Osteoblast (primary cell): ENCODE results near the gene POU6F1. TPM values are rescaled to one million over a fixed set of nuclear protein-coding genes. Genes with fewer than 3 reads are reported as not detected.
"Not testable (repeated sequence)": the region's sequence is repeated elsewhere in the genome, so short reads cannot be mapped to it uniquely, and the experiment has no call there.

Source experiments
- DNase-seq: peaks from one replicate; pipeline ENCODE4 v3.0.0; 2011; ENCODE audit warnings: low spot score, mixed read lengths; ENCODE audit not compliant: insufficient read length; ENCODE audit errors: missing footprints
- H2AFZ ChIP-seq: 2 replicates; pipeline ENCODE4 v1.6.0; 2011; ENCODE audit warnings: mild to moderate bottlenecking, low read length
- H3K27ac ChIP-seq: 2 replicates; pipeline ENCODE4 v1.5.1; 2011; ENCODE audit warnings: mild to moderate bottlenecking, low read depth, low read length, moderate library complexity
- H3K27me3 ChIP-seq: 2 replicates; pipeline ENCODE4 v1.6.0; 2012; ENCODE audit warnings: mild to moderate bottlenecking, control low read depth, inconsistent platforms, low read length, moderate library complexity; ENCODE audit not compliant: insufficient read depth
- H3K36me3 ChIP-seq: 2 replicates; pipeline ENCODE4 v1.5.1; 2011; ENCODE audit warnings: mild to moderate bottlenecking, low read length, control low read depth, moderate library complexity; ENCODE audit not compliant: insufficient read depth
- H3K4me1 ChIP-seq: 2 replicates; pipeline ENCODE4 v1.5.1; 2011; ENCODE audit warnings: mild to moderate bottlenecking, low read length, control low read depth, moderate library complexity; ENCODE audit not compliant: insufficient read depth
- H3K4me2 ChIP-seq: 2 replicates; pipeline ENCODE4 v1.6.0; 2011; ENCODE audit warnings: mild to moderate bottlenecking, low read length; ENCODE audit not compliant: insufficient read depth
- H3K4me3 ChIP-seq: fragments of 200-600 bp; sonication (generic); 3 replicates; pipeline ENCODE4 v1.5.1; 2012; ENCODE audit warnings: mild to moderate bottlenecking, low read length, inconsistent platforms; ENCODE audit not compliant: insufficient read depth
- H3K79me2 ChIP-seq: 2 replicates; pipeline ENCODE4 v1.6.0; 2012; ENCODE audit warnings: mild to moderate bottlenecking, low read length, control low read depth, inconsistent platforms; ENCODE audit not compliant: insufficient read depth
- H3K9me3 ChIP-seq: 2 replicates; pipeline ENCODE4 v1.5.1; 2011; ENCODE audit warnings: low read depth, low read length, control low read depth
- H4K20me1 ChIP-seq: 2 replicates; pipeline ENCODE4 v1.6.0; 2012; ENCODE audit warnings: mild to moderate bottlenecking, low read length, control low read depth; ENCODE audit not compliant: insufficient read depth
- total RNA-seq: library from RNA; depleted of rRNA; stranded (reverse); fragments of >200 nt; gene quantifications from 2 replicates; pipeline ENCODE4 v1.2.3, GENCODE V29; 2012
- TF ChIP-seq, protein P1 (sequence below): IDR thresholded peaks from 2 replicates; pipeline ENCODE4 v1.5.1; 2011; ENCODE audit warnings: mild to moderate bottlenecking, low read depth, low read length, moderate library complexity; ENCODE audit errors: extremely low read depth

The POU6F1 gene
- total RNA-seq, 1 donor = 7.6 TPM

DNA sequence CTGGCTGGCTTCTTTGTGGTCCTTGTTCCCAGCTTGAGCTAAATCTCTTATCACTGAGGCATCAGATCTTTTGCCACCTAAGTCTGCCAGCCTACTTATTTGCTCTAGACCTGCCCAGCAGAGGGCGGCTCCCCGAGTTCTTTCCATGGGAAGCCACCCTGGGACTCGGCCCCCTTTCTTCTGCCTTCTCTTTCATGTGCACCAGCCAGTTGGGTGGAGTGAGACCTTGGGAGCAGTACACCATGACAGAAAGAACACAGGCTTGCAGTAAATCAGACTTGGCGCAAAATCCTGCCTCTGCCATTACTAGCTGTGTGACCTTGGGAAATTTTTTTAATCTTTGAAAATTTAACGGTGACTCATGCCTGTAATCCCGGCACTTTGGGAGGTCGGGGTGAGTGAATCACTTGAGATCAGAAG, 44.9 kb upstream of the POU6F1 start:
- H3K36me3 ChIP-seq = no peaks in the 10 kb centered on the region
- no peaks in the 10 kb centered on the region for H3K27me3 ChIP-seq
- H3K9me3 ChIP-seq = no peaks in the 10 kb centered on the region
- H4K20me1 ChIP-seq = peaks cover 3% of the 10 kb centered on the region
- TF ChIP-seq, protein P1, sequence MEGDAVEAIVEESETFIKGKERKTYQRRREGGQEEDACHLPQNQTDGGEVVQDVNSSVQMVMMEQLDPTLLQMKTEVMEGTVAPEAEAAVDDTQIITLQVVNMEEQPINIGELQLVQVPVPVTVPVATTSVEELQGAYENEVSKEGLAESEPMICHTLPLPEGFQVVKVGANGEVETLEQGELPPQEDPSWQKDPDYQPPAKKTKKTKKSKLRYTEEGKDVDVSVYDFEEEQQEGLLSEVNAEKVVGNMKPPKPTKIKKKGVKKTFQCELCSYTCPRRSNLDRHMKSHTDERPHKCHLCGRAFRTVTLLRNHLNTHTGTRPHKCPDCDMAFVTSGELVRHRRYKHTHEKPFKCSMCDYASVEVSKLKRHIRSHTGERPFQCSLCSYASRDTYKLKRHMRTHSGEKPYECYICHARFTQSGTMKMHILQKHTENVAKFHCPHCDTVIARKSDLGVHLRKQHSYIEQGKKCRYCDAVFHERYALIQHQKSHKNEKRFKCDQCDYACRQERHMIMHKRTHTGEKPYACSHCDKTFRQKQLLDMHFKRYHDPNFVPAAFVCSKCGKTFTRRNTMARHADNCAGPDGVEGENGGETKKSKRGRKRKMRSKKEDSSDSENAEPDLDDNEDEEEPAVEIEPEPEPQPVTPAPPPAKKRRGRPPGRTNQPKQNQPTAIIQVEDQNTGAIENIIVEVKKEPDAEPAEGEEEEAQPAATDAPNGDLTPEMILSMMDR = peak; percentile 52
- H3K4me3 ChIP-seq = no peak overlapping the region
- peak overlapping the region; percentile 11 for H3K27ac ChIP-seq
- peaks cover 6% of the 10 kb centered on the region for H3K4me1 ChIP-seq
- H3K79me2 ChIP-seq = peaks cover 50% of the 10 kb centered on the region
- peak overlapping the region; percentile 29 for H3K4me2 ChIP-seq
- no peak overlapping the region for H2AFZ ChIP-seq
- DNase-seq = peak; percentile 87

DNA sequence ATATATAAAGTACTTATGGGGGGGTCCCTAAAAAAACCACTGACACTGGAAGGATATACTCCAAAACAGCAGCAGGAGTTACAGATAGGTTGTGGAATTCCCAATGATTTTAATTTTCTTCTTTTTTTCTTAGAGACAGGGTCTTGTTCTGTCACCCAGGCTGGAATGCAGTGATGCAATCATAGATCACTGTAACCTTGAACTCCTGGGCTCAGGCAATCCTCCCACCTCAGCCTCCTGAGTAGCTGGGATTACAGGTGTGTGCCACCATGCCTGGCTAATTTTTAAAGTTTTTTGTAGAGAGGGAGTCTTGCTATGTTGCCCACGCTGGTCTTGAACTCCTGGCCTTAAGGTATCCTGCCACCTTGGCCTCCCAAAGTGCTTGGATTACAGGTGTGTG, 41.7 kb upstream of the POU6F1 start:
- not testable (repeated sequence) for H3K4me3 ChIP-seq, H3K27ac ChIP-seq, DNase-seq, H3K4me2 ChIP-seq, H3K27me3 ChIP-seq, H4K20me1 ChIP-seq, H3K36me3 ChIP-seq, H3K4me1 ChIP-seq, H3K9me3 ChIP-seq, H2AFZ ChIP-seq
- H3K79me2 ChIP-seq = peaks cover 44% of the 10 kb centered on the region

DNA sequence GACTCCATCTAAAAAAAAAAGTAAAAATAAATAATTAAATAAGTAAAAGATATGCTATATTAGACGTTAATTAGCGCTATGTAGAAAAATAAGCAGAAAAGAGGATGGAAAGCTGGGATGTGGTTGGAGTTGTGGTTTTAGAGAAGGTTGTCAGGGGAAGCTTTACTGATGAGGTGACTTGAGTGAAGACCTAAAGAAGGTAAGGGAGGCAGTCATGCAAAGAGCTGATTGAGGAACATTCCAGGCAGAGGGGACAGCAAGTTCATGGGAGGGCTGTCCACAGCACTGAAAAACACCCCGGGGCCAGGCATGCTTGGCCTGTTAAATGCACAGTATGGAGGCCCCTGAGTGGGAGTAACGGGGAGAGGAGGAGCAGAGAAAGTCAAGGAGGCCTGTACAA, 36.7 kb upstream of the POU6F1 start:
- H3K27ac ChIP-seq = no peak overlapping the region
- TF ChIP-seq, protein P1 = no peak
- DNase-seq = no peak

DNA sequence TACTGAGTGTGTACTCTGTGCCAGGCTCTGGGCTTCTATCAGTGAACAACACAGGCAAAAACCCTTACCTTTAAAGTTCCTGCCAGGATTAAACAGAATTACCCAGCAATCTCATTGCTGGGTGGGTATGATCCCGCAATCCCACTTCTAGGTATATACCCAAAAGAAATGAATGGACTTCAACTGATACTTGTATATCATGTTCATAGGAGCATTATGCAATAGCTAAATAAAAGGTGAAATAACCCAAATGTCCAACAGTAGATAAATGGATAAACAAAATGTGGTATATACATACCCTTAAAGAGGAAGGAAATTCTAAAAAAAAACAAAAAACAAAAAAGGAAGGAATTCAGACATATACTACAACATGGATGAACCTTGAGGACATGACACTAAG, 35.4 kb upstream of the POU6F1 start:
- H2AFZ ChIP-seq = no peak overlapping the region
- H3K4me3 ChIP-seq = no peak overlapping the region
- H3K4me2 ChIP-seq = no peak overlapping the region
- no peaks in the 10 kb centered on the region for H4K20me1 ChIP-seq
- H3K27me3 ChIP-seq = no peaks in the 10 kb centered on the region
- no peak for DNase-seq
- no peak overlapping the region for H3K27ac ChIP-seq
- peaks cover 45% of the 10 kb centered on the region for H3K79me2 ChIP-seq
- H3K9me3 ChIP-seq = no peaks in the 10 kb centered on the region
- H3K4me1 ChIP-seq = no peaks in the 10 kb centered on the region
- TF ChIP-seq, protein P1 = no peak
- H3K36me3 ChIP-seq = peaks cover 9% of the 10 kb centered on the region

More for the DNA sequence above, 36.7 kb upstream of the POU6F1 start:
- Histone ChIP-seq H4K20me1 (no peaks in the 10 kb centered on the region), H3K4me3 (no peak overlapping the region), H3K4me1 (no peaks in the 10 kb centered on the region), H3K79me2 (peaks cover 40% of the 10 kb centered on the region), H3K27me3 (no peaks in the 10 kb centered on the region), H3K4me2 (no peak overlapping the region), H3K36me3 (peaks cover 9% of the 10 kb centered on the region), H2AFZ (no peak overlapping the region), H3K9me3 (no peaks in the 10 kb centered on the region)
